HL-60 (cell line): ENCODE measurements around the gene AK5.
"Not testable (repeated sequence)": the region's sequence is repeated elsewhere in the genome, so short reads cannot be mapped to it uniquely, and the experiment has no call there.

Experiments used
- DNase-seq, 2 experiments: peaks; one replicate each; pipeline ENCODE4 v3.0.0-alpha.2; 2010 to 2020; ENCODE audit warnings: low read depth in 1 of 2, low spot score in 1 of 2
- H3K27ac ChIP-seq: fragments of 250-450 bp; sonication (Bioruptor Pico); replicated peaks from 2 replicates; pipeline ENCODE4 v1.5.1; 2020; ENCODE audit warnings: mild to moderate bottlenecking, moderate library complexity
- H3K27me3 ChIP-seq: fragments of 250-450 bp; sonication (Bioruptor Pico); 2 replicates; pipeline ENCODE4 v1.5.1; 2021; ENCODE audit warnings: mild to moderate bottlenecking, moderate library complexity; ENCODE audit not compliant: insufficient read depth, poor library complexity, severe bottlenecking
- H3K4me3 ChIP-seq: replicated peaks from 2 replicates; pipeline ENCODE4 v1.5.1; 2011; ENCODE audit warnings: mild to moderate bottlenecking, control low read depth, low read length; ENCODE audit not compliant: insufficient read depth
- CTCF ChIP-seq: IDR thresholded peaks from one replicate; pipeline ENCODE4 v1.5.1; 2011; ENCODE audit warnings: low read length, control low read depth, inconsistent platforms; ENCODE audit not compliant: insufficient read depth
- GABPA ChIP-seq: IDR thresholded peaks from 2 replicates; pipeline ENCODE4 v1.6.1; 2012; ENCODE audit warnings: low read depth
- POLR2AphosphoS5 ChIP-seq: IDR thresholded peaks from 2 replicates; pipeline ENCODE4 v1.6.1; 2012; ENCODE audit warnings: low read depth
- REST ChIP-seq: IDR thresholded peaks from 2 replicates; pipeline ENCODE4 v1.6.1; 2012; ENCODE audit warnings: low read depth; ENCODE audit not compliant: insufficient replicate concordance
- SPI1 ChIP-seq: IDR thresholded peaks from 2 replicates; pipeline ENCODE4 v1.6.1; 2012; ENCODE audit warnings: low read depth, mild to moderate bottlenecking, borderline replicate concordance

AK5 gene

GRCh38 chr1:77401384-77401783 is 119.6 kb downstream of the AK5 start:
- DNase-seq = no peak
- Histone ChIP-seq H3K27me3 (no peaks in the 10 kb centered on the region), H3K4me3 (no peak overlapping the region), H3K27ac (no peak overlapping the region)
- no peak for TF ChIP-seq POLR2AphosphoS5
- TF ChIP-seq GABPA = no peak
- no peak for TF ChIP-seq CTCF

GRCh38 chr1:77405186-77405585 is 123.4 kb downstream of the AK5 start:
- no peaks in the 10 kb centered on the region for H3K27me3 ChIP-seq
- no peak for DNase-seq
- no peak overlapping the region for H3K27ac ChIP-seq
- TF ChIP-seq GABPA (no peak), POLR2AphosphoS5 (no peak), SPI1 (no peak), CTCF (no peak), REST (no peak)
- H3K4me3 ChIP-seq = no peak overlapping the region

- H3K27ac ChIP-seq = no peak overlapping the region
- no peaks in the 10 kb centered on the region for H3K27me3 ChIP-seq
- no peak overlapping the region for H3K4me3 ChIP-seq
- no peak for DNase-seq
- no peak for TF ChIP-seq POLR2AphosphoS5
- no peak for TF ChIP-seq SPI1
- TF ChIP-seq REST = no peak
- no peak for TF ChIP-seq GABPA
These were observed 124.8 kb downstream of the AK5 start for GRCh38 chr1:77406661-77407060.

GRCh38 chr1:77407738-77408375 is 126.0 kb downstream of the AK5 start:
- no peaks in the 10 kb centered on the region for H3K27me3 ChIP-seq
- H3K27ac ChIP-seq = no peak overlapping the region
- no peak for DNase-seq
- TF ChIP-seq POLR2AphosphoS5 (no peak), SPI1 (no peak), CTCF (no peak), REST (no peak), GABPA (no peak)
- no peak overlapping the region for H3K4me3 ChIP-seq

GRCh38 chr1:77408933-77409332 is 127.1 kb downstream of the AK5 start:
- not testable (repeated sequence) for DNase-seq, H3K4me3 ChIP-seq, H3K27ac ChIP-seq, H3K27me3 ChIP-seq
